ENCODE measurements around the gene IFNA2.

The IFNA2 gene

GRCh38 chr9:21402386-21403251 lies 17.4 kb upstream of the IFNA2 start:
- DNase-seq (ENCODE audit: low spot score), result no peak
- Histone ChIP-seq H3K27ac (no peak overlapping the region), H3K4me3 (peak overlapping the region; percentile 52)
- TF ChIP-seq, protein P1, sequence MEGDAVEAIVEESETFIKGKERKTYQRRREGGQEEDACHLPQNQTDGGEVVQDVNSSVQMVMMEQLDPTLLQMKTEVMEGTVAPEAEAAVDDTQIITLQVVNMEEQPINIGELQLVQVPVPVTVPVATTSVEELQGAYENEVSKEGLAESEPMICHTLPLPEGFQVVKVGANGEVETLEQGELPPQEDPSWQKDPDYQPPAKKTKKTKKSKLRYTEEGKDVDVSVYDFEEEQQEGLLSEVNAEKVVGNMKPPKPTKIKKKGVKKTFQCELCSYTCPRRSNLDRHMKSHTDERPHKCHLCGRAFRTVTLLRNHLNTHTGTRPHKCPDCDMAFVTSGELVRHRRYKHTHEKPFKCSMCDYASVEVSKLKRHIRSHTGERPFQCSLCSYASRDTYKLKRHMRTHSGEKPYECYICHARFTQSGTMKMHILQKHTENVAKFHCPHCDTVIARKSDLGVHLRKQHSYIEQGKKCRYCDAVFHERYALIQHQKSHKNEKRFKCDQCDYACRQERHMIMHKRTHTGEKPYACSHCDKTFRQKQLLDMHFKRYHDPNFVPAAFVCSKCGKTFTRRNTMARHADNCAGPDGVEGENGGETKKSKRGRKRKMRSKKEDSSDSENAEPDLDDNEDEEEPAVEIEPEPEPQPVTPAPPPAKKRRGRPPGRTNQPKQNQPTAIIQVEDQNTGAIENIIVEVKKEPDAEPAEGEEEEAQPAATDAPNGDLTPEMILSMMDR (IDR thresholded peaks at IDR 0.05), result no peak

GRCh38 chr9:21399956-21400355 lies 14.8 kb upstream of the IFNA2 start:
- no peak overlapping the region for H3K27ac ChIP-seq
- TF ChIP-seq, protein P1 (IDR thresholded peaks at IDR 0.05), result no peak
- no peak overlapping the region for H3K4me3 ChIP-seq
- no peak for DNase-seq (ENCODE audit: low spot score)

GRCh38 chr9:21398955-21399489 lies 13.8 kb upstream of the IFNA2 start:
- H3K27ac ChIP-seq, result no peak overlapping the region
- H3K4me3 ChIP-seq, result no peak overlapping the region
- TF ChIP-seq, protein P1 (IDR thresholded peaks at IDR 0.05), result no peak
- DNase-seq (ENCODE audit: low spot score), result no peak

DNA sequence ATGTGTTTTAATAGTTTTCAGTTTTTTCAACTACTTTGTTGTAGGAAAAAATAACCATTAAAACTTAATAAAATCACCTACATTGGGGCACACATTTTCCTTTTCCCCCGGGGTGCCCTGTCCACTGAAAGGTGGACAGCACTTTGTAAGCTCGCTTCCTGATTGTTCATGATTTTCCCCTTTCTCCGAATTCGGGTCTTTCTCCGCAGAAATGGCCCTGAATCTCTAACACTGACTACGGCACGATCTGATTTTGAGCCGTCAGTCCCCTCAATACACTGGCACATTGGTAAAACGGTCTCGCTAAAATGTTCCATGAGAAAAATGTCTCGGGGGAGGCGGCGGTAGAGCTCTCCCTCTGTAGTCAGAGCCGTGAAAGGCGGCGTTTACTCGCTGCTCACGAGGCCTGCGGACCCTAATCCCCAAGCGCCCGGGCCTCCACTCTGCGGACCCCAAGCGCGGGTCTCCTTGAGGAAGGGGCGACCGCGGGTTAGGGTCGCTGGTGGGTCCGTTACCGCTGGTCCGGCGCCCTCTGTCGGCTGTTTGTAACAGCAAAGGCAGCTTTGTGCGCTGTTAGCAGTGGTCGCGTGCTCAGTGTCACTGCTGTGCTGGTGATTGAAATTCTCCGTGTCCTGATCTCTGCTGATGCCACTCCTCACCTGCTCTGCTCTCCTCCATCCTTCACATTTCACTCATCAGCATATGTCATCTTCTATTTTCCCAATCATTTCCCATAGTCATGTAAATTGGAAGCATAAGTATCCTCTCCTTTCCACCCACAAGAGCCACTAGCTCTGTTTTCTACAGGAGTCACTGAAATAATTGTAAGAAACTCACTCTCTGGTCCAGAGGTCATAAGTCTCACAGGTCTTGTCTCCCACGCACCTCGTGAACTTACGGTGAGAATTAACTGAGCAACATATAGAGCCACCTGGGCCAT lies 10.8 kb upstream of the IFNA2 start:
- DNase-seq (ENCODE audit: low spot score), result no peak
- TF ChIP-seq, protein P1 (IDR thresholded peaks at IDR 0.05), result peak; percentile 42
- peak overlapping the region; percentile 76 for H3K4me3 ChIP-seq
- H3K27ac ChIP-seq, result no peak overlapping the region

DNA sequence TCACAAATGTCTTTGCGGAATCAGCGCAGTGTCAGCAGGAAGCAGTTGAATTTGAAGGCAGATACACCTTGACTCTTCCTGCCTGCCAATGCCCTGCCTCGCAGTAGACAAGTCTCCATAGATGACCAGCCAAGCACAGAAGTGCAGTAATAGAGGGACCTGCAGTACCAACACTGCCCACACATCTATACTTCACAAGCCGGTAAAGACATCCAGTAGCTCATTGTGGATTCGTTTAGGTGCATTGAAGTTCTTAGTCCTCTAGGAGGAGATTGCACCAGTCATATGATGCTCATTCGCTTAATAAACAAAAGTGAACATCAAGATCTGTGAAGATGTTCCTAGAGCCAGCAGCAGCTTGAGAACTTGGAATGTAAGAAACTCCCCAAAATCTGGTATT lies 7.1 kb upstream of the IFNA2 start:
- no peak for DNase-seq (ENCODE audit: low spot score)
- no peak overlapping the region for H3K4me3 ChIP-seq
- TF ChIP-seq, protein P1 (IDR thresholded peaks at IDR 0.05), result no peak
- H3K27ac ChIP-seq, result no peak overlapping the region

DNA sequence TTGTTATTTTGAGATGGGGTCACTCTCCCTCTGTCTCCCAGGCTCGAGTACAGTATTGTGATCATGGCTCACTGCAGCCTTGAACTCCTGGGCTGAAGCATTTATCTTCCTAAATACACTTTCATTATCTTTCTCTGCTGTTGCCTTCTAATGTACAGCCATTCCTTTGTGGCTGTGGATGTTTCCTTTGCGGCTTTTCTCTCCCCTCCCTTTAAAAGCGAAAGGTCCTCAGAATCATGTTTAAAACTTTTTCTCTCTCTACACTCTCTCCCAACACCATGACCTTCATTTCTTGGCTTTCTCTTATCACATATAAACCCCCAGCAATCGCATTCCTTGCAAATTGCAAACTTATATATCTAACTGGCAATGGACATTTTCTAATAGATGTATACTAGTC lies 1.6 kb downstream of the IFNA2 start:
- Histone ChIP-seq H3K4me3 (no peak overlapping the region), H3K27ac (no peak overlapping the region)
- DNase-seq (ENCODE audit: low spot score), result no peak
- TF ChIP-seq, protein P1 (IDR thresholded peaks at IDR 0.05), result no peak
